Measurements from ENCODE around the gene PTPRK.
"Not testable (repeated sequence)": the region's sequence is repeated elsewhere in the genome, so short reads cannot be mapped to it uniquely, and the experiment has no call there.

Gene PTPRK

GRCh38 chr6:127941228-127941627 lies 579.2 kb downstream of the PTPRK start:
- DNase-seq = no peak

- DNase-seq = peak; percentile 35
These were observed 580.8 kb downstream of the PTPRK start for GRCh38 chr6:127939442-127940066.

- peak; percentile 31 for DNase-seq
These were observed 581.7 kb downstream of the PTPRK start for GRCh38 chr6:127938701-127939100.

GRCh38 chr6:127937747-127938146 lies 582.7 kb downstream of the PTPRK start:
- no peak for DNase-seq

GRCh38 chr6:127937102-127937501 lies 583.3 kb downstream of the PTPRK start:
- DNase-seq = no peak

GRCh38 chr6:127934956-127935355 lies 585.4 kb downstream of the PTPRK start:
- no peak for DNase-seq

GRCh38 chr6:127933852-127934840 lies 586.3 kb downstream of the PTPRK start:
- no peak for DNase-seq

GRCh38 chr6:127933137-127933536 lies 587.3 kb downstream of the PTPRK start:
- no peak for DNase-seq

- DNase-seq = no peak
These were observed 587.7 kb downstream of the PTPRK start for GRCh38 chr6:127932708-127933107.

GRCh38 chr6:127926441-127926840 lies 594.0 kb downstream of the PTPRK start:
- not testable (repeated sequence) for DNase-seq

GRCh38 chr6:127924440-127924839 lies 596.0 kb downstream of the PTPRK start:
- no peak for DNase-seq

- no peak for DNase-seq
These were observed 596.4 kb downstream of the PTPRK start for GRCh38 chr6:127924031-127924430.

GRCh38 chr6:127923135-127923534 lies 597.3 kb downstream of the PTPRK start:
- DNase-seq = peak; percentile 10

- DNase-seq = no peak
These were observed 598.4 kb downstream of the PTPRK start for GRCh38 chr6:127921982-127922381.

- no peak for DNase-seq
These were observed 599.6 kb downstream of the PTPRK start for GRCh38 chr6:127920804-127921203.

All from DMS153 (cell line).